Left lung (tissue), 10 donors: ENCODE measurements around the gene COL4A4. TPM values are rescaled to one million over a fixed set of nuclear protein-coding genes. Genes with fewer than 3 reads are reported as not detected.

ENCODE experiments used
- ATAC-seq: fragments of 200-7000 bp; cut with Tn5 transposase; one replicate; pipeline ENCODE4 v1.9.1; 2020; ENCODE audit warnings: moderate library complexity
- DNase-seq, 4 donors: peaks; one replicate each; pipeline ENCODE4 v3.0.0-alpha.2; 2013 to 2020
- H3K27ac ChIP-seq, 2 donors: fragments of 200-600 bp; sonication (generic) in 1 of 2; one replicate each; pipeline versions ENCODE4 v1.5.0 to v1.8.0; 2020 to 2021
- H3K27me3 ChIP-seq, 2 donors: fragments of 200-600 bp; sonication (generic) in 1 of 2; one replicate each; pipeline versions ENCODE4 v1.5.0 to v1.8.0; 2020 to 2021
- H3K36me3 ChIP-seq, 2 donors: fragments of 200-600 bp; sonication (generic) in 1 of 2; one replicate each; pipeline versions ENCODE4 v1.5.0 to v1.8.0; 2020 to 2021
- H3K4me1 ChIP-seq, 2 donors: fragments of 200-600 bp; one replicate each; pipeline ENCODE4 v1.8.0; 2021
- H3K4me3 ChIP-seq, 2 donors: fragments of 200-600 bp; sonication (generic) in 1 of 2; one replicate each; pipeline versions ENCODE4 v1.5.0 to v1.8.0; 2020 to 2021; ENCODE audit warnings: mild to moderate bottlenecking in 1 of 2
- H3K9me3 ChIP-seq, 2 donors: fragments of 200-600 bp; sonication (generic) in 1 of 2; one replicate each; pipeline versions ENCODE4 v1.5.0 to v1.8.0; 2020 to 2021
- CTCF ChIP-seq, 2 donors: fragments of 200-600 bp; sonication (generic) in 1 of 2; IDR thresholded peaks; one replicate each; pipeline versions ENCODE4 v1.5.0 to v1.8.0; 2021; ENCODE audit warnings: antibody characterized with exemption in 2 of 2
- intact Hi-C, 2 donors: fragments of 100-400 bp; cut with DNase I; formaldehyde crosslinking; loops; one replicate each; pipeline versions ENCODE4 v1.11.2 to v1.14.2; 2022
- polyA plus RNA-seq, 6 donors: library from polyadenylated mRNA; unstranded; fragments of 120-200 nt; gene quantifications; one replicate each; pipeline ENCODE4 v1.2.1, GENCODE V29; 2013; ENCODE audit not compliant: insufficient read length in 6 of 6
- total RNA-seq, 2 donors: library from RNA; stranded (reverse); fragmentation: NEBNext Ultra II Directional; extraction: Animal tissue kit (Norgen Biotek cat#: 25700); gene quantifications; one replicate each; pipeline ENCODE4 v1.2.1, GENCODE V29; 2021
- donor health status: DM: no; HTN: yes; CAD: no.
- donor health status: DM: no; HTN: no; CAD: no.

The COL4A4 gene
- total and polyA plus RNA-seq, 8 donors, result 5.4 to 51.2 (median 10.2) TPM

- intact Hi-C loops, result no loop called here
Measured at GRCh38 chr2:227188292-227188691, 24.3 kb upstream of the COL4A4 start.

DNA sequence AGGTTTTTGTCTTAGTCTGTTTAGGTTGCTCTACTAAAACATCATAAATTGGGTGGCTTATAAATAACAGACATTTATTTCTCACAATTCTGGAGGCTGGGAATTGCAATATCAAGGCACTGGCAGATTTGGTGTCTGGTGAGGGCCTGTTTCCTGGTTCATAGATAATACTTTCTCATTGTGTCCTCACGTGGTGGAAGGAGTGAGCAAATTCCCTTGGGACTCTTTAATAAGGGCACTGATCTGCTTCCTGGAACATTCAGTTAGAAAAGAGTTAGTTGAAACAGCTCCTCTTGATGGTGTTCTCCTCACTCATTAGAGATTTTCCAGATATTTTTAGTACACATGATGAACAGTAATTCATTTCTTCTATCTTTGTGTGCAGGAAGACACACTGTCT lies 22.7 kb upstream of the COL4A4 start:
- no peak overlapping the region for H3K4me3 ChIP-seq
- H3K4me1 ChIP-seq, result no peaks in the 10 kb centered on the region
- H3K27ac ChIP-seq, result no peak overlapping the region
- H3K36me3 ChIP-seq, result no peaks in the 10 kb centered on the region
- no peak for ATAC-seq
- no peaks in the 10 kb centered on the region for H3K9me3 ChIP-seq
- no peak for DNase-seq
- TF ChIP-seq CTCF (IDR thresholded peaks at IDR 0.05), result no peak
- no peaks in the 10 kb centered on the region for H3K27me3 ChIP-seq
- intact Hi-C loops, result no loop called here

More at GRCh38 chr2:227188292-227188691, 24.3 kb upstream of the COL4A4 start:
- no peaks in the 10 kb centered on the region for H3K36me3 ChIP-seq
- peak; percentile 72 for ATAC-seq
- H3K4me1 ChIP-seq, result no peaks in the 10 kb centered on the region
- H3K27me3 ChIP-seq, result no peaks in the 10 kb centered on the region
- peak overlapping the region in 1 of 2 donors; percentile 39 for H3K27ac ChIP-seq
- H3K9me3 ChIP-seq, result no peaks in the 10 kb centered on the region
- no peak overlapping the region for H3K4me3 ChIP-seq
- no peak for TF ChIP-seq CTCF (IDR thresholded peaks at IDR 0.05)
- DNase-seq, result peak in 2 of 4 donors; percentile 34 to 47

DNA sequence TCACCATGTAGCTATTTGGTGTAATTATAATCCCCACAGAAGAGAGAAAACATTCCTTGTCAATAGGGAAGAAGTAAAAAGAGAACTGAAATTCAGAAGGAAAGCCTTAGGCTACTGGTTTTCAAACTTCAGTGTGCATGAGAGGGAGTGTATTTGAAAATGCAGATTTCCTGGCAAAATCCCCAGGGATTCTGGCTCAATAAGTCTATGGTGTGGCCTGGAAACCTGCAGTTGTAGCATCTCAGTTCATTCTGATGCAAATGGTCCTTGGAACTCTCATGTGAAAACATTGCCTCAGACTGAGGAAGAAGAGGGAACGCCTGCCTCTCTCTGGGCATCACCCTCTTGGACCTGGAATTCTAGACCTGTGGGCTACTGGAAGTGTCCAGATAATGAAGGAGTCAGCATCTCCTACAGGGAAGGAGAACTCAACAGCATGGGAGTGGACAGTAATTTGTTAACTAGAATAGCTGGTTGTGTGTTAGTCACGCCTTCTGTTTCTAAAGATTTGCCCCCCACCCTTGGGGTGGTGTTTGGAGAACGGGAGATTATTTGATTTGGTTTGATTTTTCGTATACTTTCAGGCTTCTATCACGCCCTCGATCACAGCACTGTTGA lies 21.7 kb upstream of the COL4A4 start:
- Histone ChIP-seq H3K27ac (peak overlapping the region in 1 of 2 donors; percentile 1), H3K36me3 (no peaks in the 10 kb centered on the region), H3K4me3 (no peak overlapping the region), H3K4me1 (no peaks in the 10 kb centered on the region), H3K27me3 (no peaks in the 10 kb centered on the region), H3K9me3 (no peaks in the 10 kb centered on the region)
- TF ChIP-seq CTCF (IDR thresholded peaks at IDR 0.05), result no peak
- ATAC-seq, result no peak
- no peak for DNase-seq
- intact Hi-C loops, result no loop called here

DNA sequence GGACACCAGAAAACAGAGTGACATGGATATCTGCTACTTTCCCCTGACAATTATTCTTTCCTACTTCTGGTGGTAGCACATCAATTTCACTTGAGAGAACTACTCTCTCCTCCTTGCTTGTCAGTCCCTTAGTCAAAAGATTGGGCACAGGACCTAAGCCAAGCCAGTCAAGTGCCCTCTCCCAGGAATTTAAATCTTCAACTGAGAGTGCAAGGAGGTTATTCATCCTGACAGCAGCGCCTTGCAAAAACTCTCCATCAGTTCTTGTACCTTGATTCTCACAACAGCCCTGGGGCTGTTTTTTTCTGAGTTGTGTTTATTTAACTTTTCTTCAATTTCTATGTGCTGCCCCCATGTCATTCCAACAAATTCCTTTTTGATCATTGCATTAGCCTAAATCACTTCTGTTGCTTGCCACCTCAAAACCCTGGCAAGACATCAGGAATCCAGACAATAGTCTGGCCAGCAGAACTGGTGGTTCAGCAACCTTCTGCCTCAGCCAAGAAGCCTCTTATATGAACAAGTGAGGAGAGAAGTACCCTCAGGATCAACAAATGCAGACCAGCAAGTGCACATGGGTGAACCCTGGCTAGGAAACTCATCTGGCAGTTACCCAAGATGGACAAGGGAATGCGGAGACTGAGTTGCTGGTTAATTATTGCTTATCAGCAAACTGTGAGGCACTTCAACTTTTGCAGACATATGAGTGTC lies 19.8 kb upstream of the COL4A4 start:
- no peak overlapping the region for H3K4me3 ChIP-seq
- no peaks in the 10 kb centered on the region for H3K27me3 ChIP-seq
- no peaks in the 10 kb centered on the region for H3K36me3 ChIP-seq
- DNase-seq (peak in 2 of 4 donors; percentile 35 to 71), ATAC-seq (peak; percentile 79)
- H3K4me1 ChIP-seq, result no peaks in the 10 kb centered on the region
- peak overlapping the region in 1 of 2 donors; percentile 34 for H3K27ac ChIP-seq
- intact Hi-C loops, result no loop called here
- no peak for TF ChIP-seq CTCF (IDR thresholded peaks at IDR 0.05)
- H3K9me3 ChIP-seq, result no peaks in the 10 kb centered on the region

DNA sequence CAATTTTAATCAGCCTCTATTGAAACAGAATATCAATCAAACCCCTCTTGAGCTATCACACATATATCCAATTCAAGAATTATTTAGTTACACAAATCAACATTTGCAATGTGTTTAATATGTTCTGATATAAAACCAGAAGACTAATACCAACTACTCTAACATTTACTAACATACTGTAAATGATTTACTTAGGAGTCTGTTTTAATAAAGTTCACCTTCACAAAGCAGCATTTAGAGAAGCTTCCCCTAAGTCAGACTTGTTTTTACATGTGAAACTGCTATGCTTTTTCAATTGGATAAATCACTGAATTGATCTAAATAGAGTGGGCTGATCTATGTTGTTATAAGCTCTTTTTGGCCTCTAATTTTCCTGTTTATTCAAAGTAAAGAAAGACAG lies 18.8 kb upstream of the COL4A4 start:
- Histone ChIP-seq H3K27ac (no peak overlapping the region), H3K4me1 (no peaks in the 10 kb centered on the region), H3K36me3 (no peaks in the 10 kb centered on the region), H3K9me3 (no peaks in the 10 kb centered on the region), H3K27me3 (no peaks in the 10 kb centered on the region), H3K4me3 (no peak overlapping the region)
- DNase-seq (no peak), ATAC-seq (no peak)
- intact Hi-C loops, result no loop called here
- TF ChIP-seq CTCF (IDR thresholded peaks at IDR 0.05), result no peak
